ENCODE results near the gene TJP1.

DNA sequence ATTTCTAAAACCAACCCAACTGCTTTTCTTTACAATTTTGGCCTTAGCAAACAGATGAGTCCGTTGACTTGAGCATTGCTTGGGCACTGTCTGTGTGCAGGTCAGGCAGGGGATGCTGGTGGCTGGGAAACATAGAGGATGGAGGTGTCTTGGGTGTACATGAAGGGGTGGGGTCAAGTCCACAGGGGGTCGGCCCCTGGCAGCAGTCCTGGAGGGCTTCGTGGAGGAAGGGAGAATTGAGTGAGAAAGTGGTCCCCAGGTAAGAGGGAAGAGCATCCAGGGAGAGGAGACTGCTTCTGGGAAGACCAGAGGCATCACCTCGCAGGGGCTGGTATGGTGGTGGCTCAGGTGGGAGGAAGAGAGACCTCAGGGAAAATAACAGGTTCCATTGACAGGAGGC is 144.8 kb downstream of the TJP1 start:
- TF ChIP-seq ESRRG (CRISPR knock-in tag; IDR thresholded peaks at IDR 0.05) (no peak), ZFP30 (CRISPR knock-in tag; IDR thresholded peaks at IDR 0.05) (no peak), SNAI2 (CRISPR knock-in tag; IDR thresholded peaks at IDR 0.05) (no peak), CSRNP3 (CRISPR knock-in tag; IDR thresholded peaks at IDR 0.05) (no peak), ZNF565 (CRISPR knock-in tag; conservative IDR thresholded peaks at IDR 0.05; ENCODE audit: low read depth) (no peak), TOX (CRISPR knock-in tag; IDR thresholded peaks at IDR 0.05; ENCODE audit: borderline replicate concordance) (no peak), PPARA (CRISPR knock-in tag; IDR thresholded peaks at IDR 0.05; ENCODE audit: borderline replicate concordance) (no peak), ZNF70 (CRISPR knock-in tag; IDR thresholded peaks at IDR 0.05) (no peak), ARNTL (CRISPR knock-in tag; IDR thresholded peaks at IDR 0.05; ENCODE audit: borderline replicate concordance, low read depth) (no peak), ZFP3 (CRISPR knock-in tag; IDR thresholded peaks at IDR 0.05) (no peak), CSDC2 (CRISPR knock-in tag; IDR thresholded peaks at IDR 0.05) (no peak), OSR1 (CRISPR knock-in tag; IDR thresholded peaks at IDR 0.05) (no peak)
- TF ChIP-seq, protein P1, sequence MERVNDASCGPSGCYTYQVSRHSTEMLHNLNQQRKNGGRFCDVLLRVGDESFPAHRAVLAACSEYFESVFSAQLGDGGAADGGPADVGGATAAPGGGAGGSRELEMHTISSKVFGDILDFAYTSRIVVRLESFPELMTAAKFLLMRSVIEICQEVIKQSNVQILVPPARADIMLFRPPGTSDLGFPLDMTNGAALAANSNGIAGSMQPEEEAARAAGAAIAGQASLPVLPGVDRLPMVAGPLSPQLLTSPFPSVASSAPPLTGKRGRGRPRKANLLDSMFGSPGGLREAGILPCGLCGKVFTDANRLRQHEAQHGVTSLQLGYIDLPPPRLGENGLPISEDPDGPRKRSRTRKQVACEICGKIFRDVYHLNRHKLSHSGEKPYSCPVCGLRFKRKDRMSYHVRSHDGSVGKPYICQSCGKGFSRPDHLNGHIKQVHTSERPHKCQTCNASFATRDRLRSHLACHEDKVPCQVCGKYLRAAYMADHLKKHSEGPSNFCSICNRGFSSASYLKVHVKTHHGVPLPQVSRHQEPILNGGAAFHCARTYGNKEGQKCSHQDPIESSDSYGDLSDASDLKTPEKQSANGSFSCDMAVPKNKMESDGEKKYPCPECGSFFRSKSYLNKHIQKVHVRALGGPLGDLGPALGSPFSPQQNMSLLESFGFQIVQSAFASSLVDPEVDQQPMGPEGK (CRISPR knock-in tag; IDR thresholded peaks at IDR 0.05; ENCODE audit: borderline replicate concordance), result no peak
- TF ChIP-seq, protein P2, sequence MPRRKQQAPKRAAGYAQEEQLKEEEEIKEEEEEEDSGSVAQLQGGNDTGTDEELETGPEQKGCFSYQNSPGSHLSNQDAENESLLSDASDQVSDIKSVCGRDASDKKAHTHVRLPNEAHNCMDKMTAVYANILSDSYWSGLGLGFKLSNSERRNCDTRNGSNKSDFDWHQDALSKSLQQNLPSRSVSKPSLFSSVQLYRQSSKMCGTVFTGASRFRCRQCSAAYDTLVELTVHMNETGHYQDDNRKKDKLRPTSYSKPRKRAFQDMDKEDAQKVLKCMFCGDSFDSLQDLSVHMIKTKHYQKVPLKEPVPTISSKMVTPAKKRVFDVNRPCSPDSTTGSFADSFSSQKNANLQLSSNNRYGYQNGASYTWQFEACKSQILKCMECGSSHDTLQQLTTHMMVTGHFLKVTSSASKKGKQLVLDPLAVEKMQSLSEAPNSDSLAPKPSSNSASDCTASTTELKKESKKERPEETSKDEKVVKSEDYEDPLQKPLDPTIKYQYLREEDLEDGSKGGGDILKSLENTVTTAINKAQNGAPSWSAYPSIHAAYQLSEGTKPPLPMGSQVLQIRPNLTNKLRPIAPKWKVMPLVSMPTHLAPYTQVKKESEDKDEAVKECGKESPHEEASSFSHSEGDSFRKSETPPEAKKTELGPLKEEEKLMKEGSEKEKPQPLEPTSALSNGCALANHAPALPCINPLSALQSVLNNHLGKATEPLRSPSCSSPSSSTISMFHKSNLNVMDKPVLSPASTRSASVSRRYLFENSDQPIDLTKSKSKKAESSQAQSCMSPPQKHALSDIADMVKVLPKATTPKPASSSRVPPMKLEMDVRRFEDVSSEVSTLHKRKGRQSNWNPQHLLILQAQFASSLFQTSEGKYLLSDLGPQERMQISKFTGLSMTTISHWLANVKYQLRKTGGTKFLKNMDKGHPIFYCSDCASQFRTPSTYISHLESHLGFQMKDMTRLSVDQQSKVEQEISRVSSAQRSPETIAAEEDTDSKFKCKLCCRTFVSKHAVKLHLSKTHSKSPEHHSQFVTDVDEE (CRISPR knock-in tag; IDR thresholded peaks at IDR 0.05), result no peak
